PC-3 (cell line): ENCODE measurements around the gene PHTF2. TPM values are rescaled to one million over a fixed set of nuclear protein-coding genes. Genes with fewer than 3 reads are reported as not detected.

ENCODE experiments used
- ATAC-seq: fragments of 200-7000 bp; cut with Tn5 transposase; 2 replicates; pipeline ENCODE4 v1.9.1; 2020; ENCODE audit warnings: mild to moderate bottlenecking, moderate library complexity
- BruUV-seq: library from RNA; stranded (reverse); fragments of 400-500 nt; replicated peaks from 2 replicates; lab custom pipeline; 2021; lab: Mats Ljungman, UMichigan
- CTCF ChIA-PET: fragments of 300-600 bp; sonication (Branson Sonifier 250); formaldehyde crosslinking; loops from one replicate; lab custom pipeline; 2022; ENCODE audit warnings: antibody characterized with exemption; lab: Charles Lee
- POLR2A ChIA-PET: fragments of 300-600 bp; sonication (Branson Sonifier 250); formaldehyde crosslinking; loops from one replicate; lab custom pipeline; 2022; ENCODE audit warnings: antibody characterized with exemption; ENCODE audit not compliant: unreplicated experiment; lab: Charles Lee
- DNase-seq: peaks from one replicate; pipeline ENCODE4 v3.0.0-alpha.2; 2015
- H2AFZ ChIP-seq: fragments of 300-600 bp; sonication (generic); 2 replicates; pipeline ENCODE4 v1.6.0; 2016; ENCODE audit warnings: antibody characterized with exemption, low read length
- H3F3A ChIP-seq: fragments of 300-600 bp; sonication (generic); one replicate; pipeline ENCODE4 v1.6.0; 2017; ENCODE audit warnings: antibody characterized with exemption, low read length, control low read depth, mild to moderate bottlenecking; ENCODE audit not compliant: unreplicated experiment
- H3K27ac ChIP-seq: fragments of 300-600 bp; sonication (generic); 2 replicates; pipeline ENCODE4 v1.5.1; 2016; ENCODE audit warnings: mild to moderate bottlenecking, low read length
- H3K27me3 ChIP-seq: fragments of 300-600 bp; sonication (generic); 2 replicates; pipeline ENCODE4 v1.6.1; 2016; ENCODE audit warnings: low read length, mixed read lengths
- H3K36me3 ChIP-seq: fragments of 300-600 bp; sonication (generic); 2 replicates; pipeline ENCODE4 v1.6.1; 2016; ENCODE audit warnings: low read depth, mixed run types, low read length, mixed read lengths
- H3K4me1 ChIP-seq: fragments of 300-600 bp; sonication (generic); 2 replicates; pipeline ENCODE4 v1.5.1; 2016; ENCODE audit warnings: low read length; ENCODE audit not compliant: insufficient read depth
- H3K4me2 ChIP-seq: fragments of 300-600 bp; sonication (generic); 2 replicates; pipeline ENCODE4 v1.6.0; 2016; ENCODE audit warnings: low read length
- H3K4me3 ChIP-seq: fragments of 300-600 bp; sonication (generic); 2 replicates; pipeline ENCODE4 v1.5.1; 2016; ENCODE audit warnings: mild to moderate bottlenecking, low read length, mixed read lengths
- H3K79me2 ChIP-seq: fragments of 300-600 bp; sonication (generic); 2 replicates; pipeline ENCODE4 v1.6.1; 2017; ENCODE audit warnings: low read length, mixed read lengths
- H3K9ac ChIP-seq: fragments of 300-600 bp; sonication (generic); 2 replicates; pipeline ENCODE4 v1.6.0; 2016; ENCODE audit warnings: mild to moderate bottlenecking, low read length
- H3K9me2 ChIP-seq: fragments of 300-600 bp; sonication (generic); replicated peaks from 2 replicates; pipeline ENCODE4 v1.6.1; 2016; ENCODE audit warnings: mixed run types, low read length, mixed read lengths
- H3K9me3 ChIP-seq: fragments of 300-600 bp; sonication (generic); 2 replicates; pipeline ENCODE4 v1.6.1; 2016; ENCODE audit warnings: low read length, mixed read lengths
- H4K20me1 ChIP-seq: fragments of 300-600 bp; sonication (generic); 2 replicates; pipeline ENCODE4 v1.6.1; 2016; ENCODE audit warnings: low read length, mixed read lengths
- EZH2 ChIP-seq: fragments of 300-600 bp; sonication (generic); IDR thresholded peaks from one replicate; pipeline ENCODE4 v1.6.1; 2017; ENCODE audit warnings: antibody characterized with exemption, mild to moderate bottlenecking, low read length; ENCODE audit not compliant: unreplicated experiment
- EZH2phosphoT487 ChIP-seq: fragments of 300-600 bp; sonication (generic); IDR thresholded peaks from 2 replicates; pipeline ENCODE4 v1.6.1; 2018; ENCODE audit warnings: mild to moderate bottlenecking, antibody characterized with exemption, low read length, borderline replicate concordance
- intact Hi-C: fragments of 100-400 bp; cut with micrococcal nuclease; formaldehyde crosslinking; loops from 2 replicates; pipeline ENCODE4 v1.9.0; 2023
- total RNA-seq: library from RNA; depleted of rRNA; stranded (reverse); fragments of >200 nt; gene quantifications from 2 replicates; pipeline ENCODE4 v1.2.3, GENCODE V29; 2014
- TF ChIP-seq, protein P1 (sequence below): fragments of 300-600 bp; sonication (generic); conservative IDR thresholded peaks from 2 replicates; pipeline ENCODE4 v1.5.1; 2017; ENCODE audit warnings: antibody characterized with exemption, low read depth, mild to moderate bottlenecking, low read length

The PHTF2 gene
- total RNA-seq, 1 experiment from 2014 or later = 20.4 TPM

DNA sequence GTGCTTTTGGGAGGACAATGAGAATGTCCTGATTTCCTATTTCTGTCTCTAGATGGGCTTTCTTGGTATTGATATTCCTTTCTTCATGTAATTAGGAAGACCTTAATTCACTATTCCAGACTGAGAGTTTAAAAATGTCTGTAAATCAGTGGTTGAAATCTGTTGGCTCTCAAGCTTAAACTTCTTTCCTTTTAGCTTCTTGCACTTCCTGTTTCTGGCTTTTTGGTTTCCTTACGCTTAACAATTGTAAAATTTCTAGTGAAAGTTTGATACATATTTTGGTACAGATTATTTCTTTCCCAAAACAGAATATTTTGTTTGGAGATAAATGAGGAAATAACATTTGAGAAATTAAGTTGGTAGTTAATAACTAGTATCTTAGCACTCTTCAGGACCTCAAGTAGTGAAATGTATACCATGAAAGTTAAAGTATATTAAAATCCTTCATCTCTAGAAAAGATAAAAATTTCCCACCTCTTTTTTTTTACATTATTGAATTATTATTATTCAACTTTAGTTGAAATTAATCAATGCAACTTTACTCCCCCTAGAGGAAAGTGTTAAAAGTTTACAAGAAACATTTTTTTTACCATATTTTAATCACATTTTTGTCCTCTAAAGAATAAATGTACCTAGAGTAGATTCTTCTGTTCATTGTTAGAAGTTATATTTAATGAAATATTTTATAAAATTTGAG lies 137.2 kb downstream of the PHTF2 start:
- ChIA-PET POLR2A (no interaction called here), CTCF (no interaction called here)
- Histone ChIP-seq H3K27me3 (no peaks in the 10 kb centered on the region), H2AFZ (no peak overlapping the region), H3K4me2 (no peak overlapping the region), H3K27ac (no peak overlapping the region), H3F3A (no peaks in the 10 kb centered on the region), H4K20me1 (no peaks in the 10 kb centered on the region), H3K36me3 (no peaks in the 10 kb centered on the region), H3K4me3 (no peak overlapping the region), H3K9ac (no peak overlapping the region), H3K9me3 (no peaks in the 10 kb centered on the region), H3K9me2 (no peaks in the 10 kb centered on the region), H3K4me1 (peaks cover 6% of the 10 kb centered on the region), H3K79me2 (no peaks in the 10 kb centered on the region)
- intact Hi-C loops = no loop called here
- no TSS peak for BruUV-seq
- DNase-seq (peak; percentile 21), ATAC-seq (no peak)
- TF ChIP-seq, protein P1, sequence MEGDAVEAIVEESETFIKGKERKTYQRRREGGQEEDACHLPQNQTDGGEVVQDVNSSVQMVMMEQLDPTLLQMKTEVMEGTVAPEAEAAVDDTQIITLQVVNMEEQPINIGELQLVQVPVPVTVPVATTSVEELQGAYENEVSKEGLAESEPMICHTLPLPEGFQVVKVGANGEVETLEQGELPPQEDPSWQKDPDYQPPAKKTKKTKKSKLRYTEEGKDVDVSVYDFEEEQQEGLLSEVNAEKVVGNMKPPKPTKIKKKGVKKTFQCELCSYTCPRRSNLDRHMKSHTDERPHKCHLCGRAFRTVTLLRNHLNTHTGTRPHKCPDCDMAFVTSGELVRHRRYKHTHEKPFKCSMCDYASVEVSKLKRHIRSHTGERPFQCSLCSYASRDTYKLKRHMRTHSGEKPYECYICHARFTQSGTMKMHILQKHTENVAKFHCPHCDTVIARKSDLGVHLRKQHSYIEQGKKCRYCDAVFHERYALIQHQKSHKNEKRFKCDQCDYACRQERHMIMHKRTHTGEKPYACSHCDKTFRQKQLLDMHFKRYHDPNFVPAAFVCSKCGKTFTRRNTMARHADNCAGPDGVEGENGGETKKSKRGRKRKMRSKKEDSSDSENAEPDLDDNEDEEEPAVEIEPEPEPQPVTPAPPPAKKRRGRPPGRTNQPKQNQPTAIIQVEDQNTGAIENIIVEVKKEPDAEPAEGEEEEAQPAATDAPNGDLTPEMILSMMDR = peak; percentile 56
- TF ChIP-seq EZH2 (no peak), EZH2phosphoT487 (no peak)

GRCh38 chr7:77940647-77941046 lies 142.1 kb downstream of the PHTF2 start:
- H3K36me3 ChIP-seq = no peaks in the 10 kb centered on the region
- H3F3A ChIP-seq = no peaks in the 10 kb centered on the region
- ATAC-seq = peak; percentile 59
- H3K9me2 ChIP-seq = no peaks in the 10 kb centered on the region
- no peak overlapping the region for H3K9ac ChIP-seq
- CTCF ChIA-PET = interaction anchor here (0.6 to 0.7 kb wide), 2 partner anchors 79 to 116 kb away, joined by 5 to 11 read pairs; no protein-coding TSS in a partner anchor
- no peaks in the 10 kb centered on the region for H3K79me2 ChIP-seq
- no peaks in the 10 kb centered on the region for H3K9me3 ChIP-seq
- H3K4me2 ChIP-seq = no peak overlapping the region
- H3K4me1 ChIP-seq = no peaks in the 10 kb centered on the region
- POLR2A ChIA-PET = no interaction called here
- DNase-seq = peak; percentile 45
- H2AFZ ChIP-seq = no peak overlapping the region
- H3K27me3 ChIP-seq = no peaks in the 10 kb centered on the region
- H3K27ac ChIP-seq = no peak overlapping the region
- TF ChIP-seq, protein P1 = peak; percentile 79
- TF ChIP-seq EZH2phosphoT487 = no peak
- no peaks in the 10 kb centered on the region for H4K20me1 ChIP-seq
- BruUV-seq = no TSS peak
- intact Hi-C loops = loop anchor here (1.0 to 10.0 kb wide), 3 partner anchors 80 to 1234 kb away; no protein-coding TSS in a partner anchor
- no peak overlapping the region for H3K4me3 ChIP-seq

DNA sequence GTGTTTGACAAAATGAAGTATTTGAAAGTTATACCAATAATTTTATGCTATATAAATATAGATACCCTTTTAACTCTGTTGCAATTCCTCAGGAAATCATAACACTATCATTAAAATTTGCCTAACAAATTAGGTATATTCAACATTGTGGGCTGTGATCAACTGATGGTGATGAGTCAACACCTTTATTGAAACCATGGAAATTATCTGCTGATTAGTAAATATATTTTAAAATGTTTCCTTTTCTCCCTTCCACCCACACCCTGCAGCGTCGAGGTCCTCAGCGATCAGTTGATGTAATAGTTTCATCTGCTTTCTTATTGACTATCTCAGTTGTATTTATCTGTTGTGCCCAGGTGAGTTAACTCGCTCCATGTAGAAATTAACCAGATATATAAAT lies 143.9 kb downstream of the PHTF2 start:
- no TSS peak for BruUV-seq
- no peaks in the 10 kb centered on the region for H3K79me2 ChIP-seq
- H3F3A ChIP-seq = no peaks in the 10 kb centered on the region
- no peaks in the 10 kb centered on the region for H4K20me1 ChIP-seq
- intact Hi-C loops = loop anchor here (10.0 kb wide), 2 partner anchors 192 to 1232 kb away; no protein-coding TSS in a partner anchor
- POLR2A ChIA-PET = no interaction called here
- ATAC-seq (no peak), DNase-seq (no peak)
- CTCF ChIA-PET = no interaction called here
- H3K9ac ChIP-seq = no peak overlapping the region
- H3K4me2 ChIP-seq = no peak overlapping the region
- no peak overlapping the region for H3K4me3 ChIP-seq
- H3K36me3 ChIP-seq = no peaks in the 10 kb centered on the region
- H2AFZ ChIP-seq = no peak overlapping the region
- TF ChIP-seq EZH2phosphoT487 = no peak
- no peak for TF ChIP-seq EZH2
- TF ChIP-seq, protein P1 = no peak
- H3K27me3 ChIP-seq = no peaks in the 10 kb centered on the region
- no peaks in the 10 kb centered on the region for H3K4me1 ChIP-seq
- H3K27ac ChIP-seq = no peak overlapping the region
- no peaks in the 10 kb centered on the region for H3K9me2 ChIP-seq
- H3K9me3 ChIP-seq = no peaks in the 10 kb centered on the region
